Measurements from ENCODE around the gene LSM14B.

The LSM14B gene

GRCh38 chr20:62085206-62085605 lies 37.1 kb upstream of the LSM14B start:
- TF ChIP-seq MYC (IDR thresholded peaks at IDR 0.05; ENCODE audit: low read depth, low read length) (no peak), POLR2A (IDR thresholded peaks at IDR 0.05; ENCODE audit: extremely low read depth, insufficient read length) (no peak), CTCF (IDR thresholded peaks at IDR 0.05; ENCODE audit: low read depth, low read length) (no peak), MAX (IDR thresholded peaks at IDR 0.05; ENCODE audit: low read depth, low read length) (no peak)
- no peak overlapping the region for H3K4me3 ChIP-seq (ENCODE audit: low read depth, low read length)
- no peak for DNase-seq (ENCODE audit: low read depth)

GRCh38 chr20:62087227-62087626 lies 35.0 kb upstream of the LSM14B start:
- no peak for TF ChIP-seq CTCF (IDR thresholded peaks at IDR 0.05; ENCODE audit: low read depth, low read length)
- TF ChIP-seq MYC (IDR thresholded peaks at IDR 0.05; ENCODE audit: low read depth, low read length): no peak
- TF ChIP-seq POLR2A (IDR thresholded peaks at IDR 0.05; ENCODE audit: extremely low read depth, insufficient read length): no peak
- no peak for TF ChIP-seq MAX (IDR thresholded peaks at IDR 0.05; ENCODE audit: low read depth, low read length)
- no peak for DNase-seq (ENCODE audit: low read depth)
- H3K4me3 ChIP-seq (ENCODE audit: low read depth, low read length): no peak overlapping the region

- no peak for DNase-seq (ENCODE audit: low read depth)
- no peak for TF ChIP-seq MYC (IDR thresholded peaks at IDR 0.05; ENCODE audit: low read depth, low read length)
- TF ChIP-seq POLR2A (IDR thresholded peaks at IDR 0.05; ENCODE audit: extremely low read depth, insufficient read length): no peak
- no peak for TF ChIP-seq CTCF (IDR thresholded peaks at IDR 0.05; ENCODE audit: low read depth, low read length)
- no peak for TF ChIP-seq MAX (IDR thresholded peaks at IDR 0.05; ENCODE audit: low read depth, low read length)
- no peak overlapping the region for H3K4me3 ChIP-seq (ENCODE audit: low read depth, low read length)
These were observed 34.6 kb upstream of the LSM14B start for GRCh38 chr20:62087632-62088031.

- DNase-seq (ENCODE audit: low read depth): peak; percentile 39
- TF ChIP-seq CTCF (IDR thresholded peaks at IDR 0.05; ENCODE audit: low read depth, low read length) (no peak), MAX (IDR thresholded peaks at IDR 0.05; ENCODE audit: low read depth, low read length) (no peak), MYC (IDR thresholded peaks at IDR 0.05; ENCODE audit: low read depth, low read length) (no peak), POLR2A (IDR thresholded peaks at IDR 0.05; ENCODE audit: extremely low read depth, insufficient read length) (no peak)
- H3K4me3 ChIP-seq (ENCODE audit: low read depth, low read length): no peak overlapping the region
These were observed 33.8 kb upstream of the LSM14B start for GRCh38 chr20:62088258-62089127.

GRCh38 chr20:62089393-62089792 lies 32.9 kb upstream of the LSM14B start:
- H3K4me3 ChIP-seq (ENCODE audit: low read depth, low read length): no peak overlapping the region
- DNase-seq (ENCODE audit: low read depth): no peak
- TF ChIP-seq CTCF (IDR thresholded peaks at IDR 0.05; ENCODE audit: low read depth, low read length): no peak
- no peak for TF ChIP-seq MYC (IDR thresholded peaks at IDR 0.05; ENCODE audit: low read depth, low read length)
- no peak for TF ChIP-seq MAX (IDR thresholded peaks at IDR 0.05; ENCODE audit: low read depth, low read length)
- no peak for TF ChIP-seq POLR2A (IDR thresholded peaks at IDR 0.05; ENCODE audit: extremely low read depth, insufficient read length)
